Sigmoid colon (tissue), 7 donors: Measurements from ENCODE around the gene MIA2. TPM values are rescaled to one million over a fixed set of nuclear protein-coding genes. Genes with fewer than 3 reads are reported as not detected.
"Not testable (repeated sequence)": the region's sequence is repeated elsewhere in the genome, so short reads cannot be mapped to it uniquely, and the experiment has no call there.

Experiments
- DNase-seq: peaks from one replicate; pipeline ENCODE4 v3.0.0-alpha.2; 2019
- H3K27ac ChIP-seq, 4 donors: fragments of 200-600 bp; sonication (generic); one replicate each; pipeline ENCODE4 v1.5.1; 2016 to 2019; ENCODE audit warnings: mild to moderate bottlenecking in 1 of 4
- H3K27me3 ChIP-seq, 3 donors: fragments of 200-600 bp; sonication (generic); one replicate each; pipeline ENCODE4 v1.5.1; 2019; ENCODE audit warnings: mild to moderate bottlenecking in 1 of 3
- H3K36me3 ChIP-seq, 4 donors: fragments of 200-600 bp; sonication (generic); one replicate each; pipeline ENCODE4 v1.5.1; 2016 to 2019
- H3K4me1 ChIP-seq, 4 donors: fragments of 200-600 bp; sonication (generic); one replicate each; pipeline ENCODE4 v1.5.1; 2017 to 2019
- H3K4me3 ChIP-seq, 4 donors: fragments of 200-600 bp; sonication (generic); one replicate each; pipeline ENCODE4 v1.5.1; 2017 to 2019; ENCODE audit warnings: mild to moderate bottlenecking in 2 of 4, moderate library complexity in 1 of 4
- H3K9me3 ChIP-seq, 4 donors: fragments of 200-600 bp in 3 of 4; sonication (generic) in 3 of 4; one replicate each; pipeline versions ENCODE4 v1.5.1 to v1.6.1; 2013 to 2019
- CTCF ChIP-seq, 4 experiments: fragments of 450-650 bp in 3 of 4; fragments of 200-600 bp in 1 of 4; IDR thresholded peaks; one replicate each; pipeline ENCODE4 v1.5.1; 2016 to 2019; ENCODE audit warnings: antibody characterized with exemption in 4 of 4, mild to moderate bottlenecking in 3 of 4, moderate library complexity in 2 of 4
- EP300 ChIP-seq, 4 donors: sonication (generic); formaldehyde crosslinking; IDR thresholded peaks; one replicate each; pipeline ENCODE4 v1.6.1; 2017; ENCODE audit warnings: antibody characterized with exemption in 4 of 4
- POLR2A ChIP-seq, 2 donors: fragments of 450-650 bp; IDR thresholded peaks; one replicate each; pipeline ENCODE4 v1.6.1; 2016; ENCODE audit warnings: antibody characterized with exemption in 2 of 2, mild to moderate bottlenecking in 2 of 2, moderate library complexity in 2 of 2
- POLR2AphosphoS5 ChIP-seq, 4 donors: sonication (generic); formaldehyde crosslinking; IDR thresholded peaks; one replicate each; pipeline ENCODE4 v1.6.1; 2017; ENCODE audit warnings: antibody characterized with exemption in 4 of 4
- WGBS, 2 donors: extraction: QIAGEN DNeasy Blood & Tissue Kit; methylation state at CpG; one replicate each; pipeline ENCODE4 v1.1.7; 2013; 5-methylcytosine and 5-hydroxymethylcytosine counted together
- intact Hi-C: fragments of 100-400 bp; cut with DNase I; formaldehyde crosslinking; loops from one replicate; pipeline ENCODE4 v1.15.1; 2023
- polyA plus RNA-seq, 3 donors: library from polyadenylated mRNA; stranded (reverse); fragments of 200-250 nt; gene quantifications; one replicate each; pipeline ENCODE4 v1.2.3, GENCODE V29; 2013
- total RNA-seq, 4 donors: library from RNA; depleted of rRNA; stranded (reverse); fragments of >200 nt; gene quantifications; one replicate each; pipeline ENCODE4 v1.1.0, GENCODE V29; 2016
- donor health status: healthy with polysubstance abuse.
- donor health status: Bipolar disorder and iron deficiency.
- donor health status: healthy.

MIA2 gene
- total and polyA plus RNA-seq, 7 donors = 12.8 to 33.9 (median 18.1) TPM

GRCh38 chr14:39324097-39324496, 90.4 kb downstream of the MIA2 start:
- no peaks in the 10 kb centered on the region for H3K9me3 ChIP-seq
- no peaks in the 10 kb centered on the region for H3K27me3 ChIP-seq
- no peaks in the 10 kb centered on the region for H3K4me1 ChIP-seq
- intact Hi-C loops = no loop called here
- no peak overlapping the region for H3K4me3 ChIP-seq
- peaks cover 0 to 53% (median 7%) of the 10 kb centered on the region in 4 donors for H3K36me3 ChIP-seq
- no peak for TF ChIP-seq POLR2A (IDR thresholded peaks at IDR 0.05)
- no peak for TF ChIP-seq EP300 (IDR thresholded peaks at IDR 0.05)
- TF ChIP-seq CTCF (IDR thresholded peaks at IDR 0.05) = no peak
- no peak for TF ChIP-seq POLR2AphosphoS5 (IDR thresholded peaks at IDR 0.05)
- H3K27ac ChIP-seq = no peak overlapping the region
- WGBS, 2 donors = 90 to 92% methylated on average over 2 of the region's 2 CpGs
- DNase-seq = no peak

- 68 to 80% methylated on average over 7 of the region's 7 CpGs for WGBS, 2 donors
- TF ChIP-seq POLR2AphosphoS5 (IDR thresholded peaks at IDR 0.05) (no peak), CTCF (IDR thresholded peaks at IDR 0.05) (no peak), POLR2A (IDR thresholded peaks at IDR 0.05) (no peak), EP300 (IDR thresholded peaks at IDR 0.05) (no peak)
- intact Hi-C loops = no loop called here
Measured at GRCh38 chr14:39339003-39339402, 105.3 kb downstream of the MIA2 start.

GRCh38 chr14:39341126-39341525, 107.4 kb downstream of the MIA2 start:
- H3K27me3 ChIP-seq, H3K9me3 ChIP-seq, DNase-seq, H3K27ac ChIP-seq, H3K4me1 ChIP-seq, intact Hi-C loops, H3K4me3 ChIP-seq: not testable (repeated sequence)
- peaks cover 0 to 15% (median 0%) of the 10 kb centered on the region in 4 donors for H3K36me3 ChIP-seq
- 94 to 99% methylated on average over 7 of the region's 7 CpGs for WGBS, 2 donors

More at GRCh38 chr14:39339003-39339402, 105.3 kb downstream of the MIA2 start:
- H3K4me3 ChIP-seq = no peak overlapping the region
- H3K27ac ChIP-seq = no peak overlapping the region
- no peaks in the 10 kb centered on the region for H3K27me3 ChIP-seq
- H3K36me3 ChIP-seq = peaks cover 0 to 10% (median 0%) of the 10 kb centered on the region in 4 donors
- no peak for DNase-seq
- H3K4me1 ChIP-seq = peaks cover 0 to 6% (median 3%) of the 10 kb centered on the region in 4 donors
- H3K9me3 ChIP-seq = no peaks in the 10 kb centered on the region

GRCh38 chr14:39342768-39343167, 109.1 kb downstream of the MIA2 start:
- TF ChIP-seq POLR2A (IDR thresholded peaks at IDR 0.05) = no peak
- TF ChIP-seq EP300 (IDR thresholded peaks at IDR 0.05) = no peak
- no peak for TF ChIP-seq CTCF (IDR thresholded peaks at IDR 0.05)
- no peak for TF ChIP-seq POLR2AphosphoS5 (IDR thresholded peaks at IDR 0.05)
- Histone ChIP-seq H3K4me1 (no peaks in the 10 kb centered on the region), H3K27me3 (no peaks in the 10 kb centered on the region), H3K36me3 (peaks cover 0 to 26% (median 0%) of the 10 kb centered on the region in 4 donors), H3K4me3 (no peak overlapping the region), H3K27ac (no peak overlapping the region), H3K9me3 (no peaks in the 10 kb centered on the region)
- WGBS, 2 donors = 0 to 32% methylated on average over 1 of the region's 1 CpG
- intact Hi-C loops = no loop called here
- DNase-seq = no peak

GRCh38 chr14:39343614-39344013, 109.9 kb downstream of the MIA2 start:
- H3K27ac ChIP-seq = no peak overlapping the region
- no peak overlapping the region for H3K4me3 ChIP-seq
- 100% methylated on average over 1 of the region's 1 CpG for WGBS, 2 donors
- no peaks in the 10 kb centered on the region for H3K9me3 ChIP-seq
- TF ChIP-seq POLR2AphosphoS5 (IDR thresholded peaks at IDR 0.05) (no peak), POLR2A (IDR thresholded peaks at IDR 0.05) (no peak), EP300 (IDR thresholded peaks at IDR 0.05) (no peak), CTCF (IDR thresholded peaks at IDR 0.05) (no peak)
- H3K4me1 ChIP-seq = no peaks in the 10 kb centered on the region
- intact Hi-C loops = no loop called here
- peaks cover 0 to 31% (median 0%) of the 10 kb centered on the region in 4 donors for H3K36me3 ChIP-seq
- DNase-seq = no peak
- no peaks in the 10 kb centered on the region for H3K27me3 ChIP-seq
